GM19467 (cell line): Measurements from ENCODE around the gene MORC4.

ENCODE experiments used
- ATAC-seq: cut with Tn5 transposase; IDR thresholded peaks from one replicate; pipeline ENCODE4 v1.9.1; 2021; ENCODE audit warnings: mild to moderate bottlenecking, moderate library complexity; ENCODE audit not compliant: unreplicated experiment

Gene MORC4

DNA sequence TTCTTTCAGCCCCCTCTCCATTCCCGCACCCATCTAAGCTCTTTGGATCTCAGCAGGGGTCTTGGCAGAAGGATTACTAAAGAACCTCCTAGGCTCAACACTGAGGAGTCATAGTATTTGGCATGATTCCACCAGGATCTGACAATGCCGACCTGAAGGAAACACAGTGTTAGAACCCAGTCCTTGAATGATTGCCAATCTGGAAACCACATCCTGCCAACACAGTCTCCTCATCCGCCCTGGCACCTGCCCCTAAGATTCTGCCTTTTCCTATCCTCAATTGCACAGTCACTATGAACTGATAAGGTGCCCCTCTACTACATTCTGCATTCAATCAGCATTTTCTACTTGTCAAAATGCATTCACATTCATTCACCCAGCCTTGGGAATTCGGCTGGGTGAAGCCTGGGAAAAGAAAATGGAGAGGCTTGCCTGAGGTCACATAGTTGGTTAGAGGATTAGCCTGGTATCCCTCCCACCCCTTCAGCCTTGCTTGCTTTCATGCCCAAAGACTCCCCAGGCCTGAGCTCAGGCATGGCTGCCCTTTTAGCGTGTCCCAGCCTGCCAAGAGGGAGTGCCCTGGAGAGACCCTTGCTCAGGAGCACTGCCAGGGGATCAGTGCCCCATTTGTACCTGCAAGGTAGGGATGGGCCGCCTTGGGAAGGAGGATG lies 82.0 kb downstream of the MORC4 start:
- no peak for ATAC-seq

DNA sequence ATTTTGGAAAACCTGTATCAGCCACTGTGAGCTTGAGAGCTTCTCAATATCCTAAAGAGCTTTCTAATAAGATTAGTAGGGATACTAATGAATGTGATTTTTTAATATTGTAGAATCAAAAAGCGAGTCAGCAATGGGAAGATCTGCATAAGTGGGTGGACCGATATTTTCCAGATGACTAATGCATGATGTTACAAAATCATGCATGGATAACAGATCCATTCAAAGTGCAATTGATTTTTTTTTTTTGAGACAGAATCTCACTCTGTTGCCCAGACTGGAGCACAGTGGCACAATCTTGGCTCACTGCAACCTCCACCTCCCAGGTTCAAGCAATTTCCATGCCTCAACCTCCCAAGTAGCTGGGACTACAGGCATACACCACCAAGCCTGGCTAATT lies 87.1 kb downstream of the MORC4 start:
- ATAC-seq = no peak

DNA sequence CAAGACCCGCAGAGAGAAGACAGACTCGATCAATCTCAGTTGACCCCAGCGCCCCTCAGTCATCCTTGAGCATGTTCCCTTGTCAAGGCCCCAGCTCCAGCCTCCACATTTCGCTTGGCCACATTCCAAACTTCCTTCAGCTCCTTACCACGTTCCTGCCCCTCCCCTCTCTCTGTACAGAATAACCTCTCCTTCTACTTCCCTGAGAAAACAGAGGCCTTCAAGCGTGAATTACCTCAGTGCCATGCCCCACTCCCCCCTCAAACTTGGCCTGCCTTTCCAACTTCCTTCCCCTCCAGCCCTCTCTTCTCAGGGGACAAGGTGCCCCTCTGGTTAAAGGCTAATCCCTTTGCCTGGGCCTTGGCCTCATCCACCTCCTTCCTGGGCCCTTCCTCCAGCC lies 93.7 kb downstream of the MORC4 start:
- ATAC-seq = no peak

DNA sequence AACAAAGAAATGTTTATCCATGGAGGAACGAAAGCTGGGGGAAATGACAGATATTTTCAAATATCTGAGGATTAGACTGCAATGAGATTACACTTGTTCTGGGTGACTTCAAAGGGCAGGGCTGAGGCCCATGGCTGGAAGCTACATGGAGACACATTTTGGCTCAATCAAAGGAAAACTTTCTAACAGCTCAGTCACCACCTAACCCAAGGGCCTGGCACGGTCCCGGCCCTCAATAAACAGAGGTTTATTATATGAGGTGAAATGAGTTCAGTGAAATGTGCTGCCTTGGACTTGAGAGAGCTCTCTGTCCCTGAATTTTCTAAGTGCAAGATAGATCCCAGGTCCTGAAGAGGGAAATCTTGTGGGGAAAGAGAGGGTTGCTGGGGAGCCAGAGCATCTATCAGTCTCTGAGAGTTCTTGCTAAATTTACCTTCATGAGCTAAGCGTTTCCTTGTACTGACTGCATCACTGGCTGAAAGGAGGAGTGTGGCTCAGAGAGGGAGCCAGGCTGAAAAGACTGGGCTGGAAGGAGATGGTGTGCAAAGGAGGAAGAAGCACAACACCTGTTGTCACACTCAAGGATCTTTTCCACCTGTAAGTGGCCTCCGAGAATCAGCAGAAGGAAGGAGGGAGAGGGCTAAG lies 94.8 kb downstream of the MORC4 start:
- no peak for ATAC-seq

DNA sequence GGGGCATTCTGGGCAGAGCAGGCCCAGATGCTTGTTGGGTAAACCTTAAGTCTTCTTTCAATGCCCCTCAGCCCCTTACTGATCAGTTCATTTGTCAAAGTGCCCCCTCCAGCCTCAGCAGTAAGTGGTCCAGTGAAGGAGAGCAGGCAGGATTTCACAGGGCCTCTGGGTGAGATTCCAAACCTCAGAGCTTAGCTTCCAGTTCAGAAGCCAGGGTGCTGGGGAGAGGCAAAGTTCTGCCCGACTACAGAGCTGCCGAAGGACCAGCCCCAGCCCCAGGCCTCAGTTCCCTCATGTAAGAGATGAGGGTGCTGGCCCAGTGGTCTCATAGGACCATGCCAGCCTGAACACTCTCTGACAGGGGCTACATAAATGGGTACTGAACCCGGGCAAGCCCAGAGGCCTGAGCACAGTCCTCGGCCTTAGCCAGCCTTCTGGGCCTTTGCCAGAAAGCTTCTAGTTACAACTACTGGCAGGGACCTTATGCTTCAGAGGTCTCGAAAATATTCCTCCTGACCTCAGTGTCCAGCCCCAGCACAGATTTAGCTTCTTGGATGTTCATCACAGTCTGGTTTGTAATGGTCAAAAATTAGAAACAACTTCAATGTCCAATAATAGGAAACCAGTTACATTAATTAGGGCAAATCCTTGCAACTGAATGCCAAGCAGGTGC lies 96.0 kb downstream of the MORC4 start:
- ATAC-seq = no peak

DNA sequence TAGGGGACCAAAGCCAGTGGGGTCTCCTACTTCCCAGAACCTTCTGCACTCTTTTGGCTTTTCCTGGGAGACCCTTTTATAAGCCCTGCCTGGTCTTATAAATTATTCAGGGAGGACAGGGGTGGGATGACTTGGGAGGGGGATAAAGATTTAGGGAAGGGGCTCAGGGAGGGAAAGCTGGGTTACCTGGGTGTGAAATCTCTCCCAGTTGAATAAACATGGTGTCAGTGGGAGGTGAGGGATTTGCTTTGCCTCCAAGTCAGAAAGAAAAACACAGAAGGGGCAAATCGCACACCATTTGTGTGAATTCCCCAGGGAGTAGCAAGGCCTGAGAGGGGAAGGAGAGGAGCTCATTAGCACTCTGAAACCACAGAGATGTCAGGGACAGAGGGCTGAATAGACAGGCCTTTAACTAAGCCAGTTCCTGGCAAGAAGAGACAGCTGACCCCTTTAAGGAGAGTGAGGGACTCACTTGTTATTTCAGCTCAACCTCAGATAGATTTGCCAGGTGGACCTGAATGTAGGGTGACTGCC lies 96.7 kb downstream of the MORC4 start, which contains the start of gene RIPPLY1:
Gene RIPPLY1 (minus strand): TSS at position 51 of the 534 bp plus-strand sequence. CDS start 54 bp downstream, outside the sequence.
- no peak for ATAC-seq

DNA sequence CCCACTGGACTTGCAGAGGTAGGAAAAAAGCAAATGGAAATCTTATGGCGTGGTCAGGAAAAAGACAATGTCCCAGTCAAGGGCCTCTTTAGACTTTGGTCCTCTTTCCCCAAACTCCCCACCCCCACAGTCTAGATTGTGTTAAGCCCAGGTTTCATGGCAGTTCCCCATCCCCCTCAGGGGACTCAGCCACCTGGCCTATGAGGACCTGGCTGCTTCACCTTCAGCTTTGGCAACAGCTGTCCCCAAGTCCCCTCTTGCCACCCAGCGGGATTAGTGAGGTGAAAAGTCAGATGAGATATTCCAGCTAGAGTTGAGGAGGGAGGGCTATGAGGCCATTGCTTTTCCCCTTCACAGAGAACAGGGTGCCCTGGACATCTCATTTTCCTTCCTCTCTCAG lies 97.3 kb downstream of the MORC4 start:
- ATAC-seq = no peak

DNA sequence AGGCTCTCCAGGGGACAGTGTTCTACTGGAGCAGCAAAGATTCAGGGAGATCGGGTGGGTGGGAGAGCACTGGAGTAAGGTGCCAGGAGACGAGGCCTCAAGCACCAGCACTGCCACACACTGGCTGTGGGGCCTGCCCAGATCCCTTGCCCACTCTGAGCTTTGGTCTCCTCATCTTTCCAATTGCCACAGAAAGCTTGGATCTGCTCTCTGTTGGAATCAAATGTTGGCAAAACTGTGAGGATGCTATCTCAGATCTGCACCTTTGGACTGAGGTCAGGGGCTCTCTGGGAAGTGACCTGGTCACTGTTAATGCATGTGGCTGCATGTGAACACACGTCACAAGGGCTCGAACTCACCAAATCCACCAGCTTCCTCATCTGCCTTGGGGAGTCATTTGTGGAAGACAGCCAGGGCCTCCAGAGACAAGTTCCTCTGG lies 98.2 kb downstream of the MORC4 start:
- ATAC-seq = no peak

DNA sequence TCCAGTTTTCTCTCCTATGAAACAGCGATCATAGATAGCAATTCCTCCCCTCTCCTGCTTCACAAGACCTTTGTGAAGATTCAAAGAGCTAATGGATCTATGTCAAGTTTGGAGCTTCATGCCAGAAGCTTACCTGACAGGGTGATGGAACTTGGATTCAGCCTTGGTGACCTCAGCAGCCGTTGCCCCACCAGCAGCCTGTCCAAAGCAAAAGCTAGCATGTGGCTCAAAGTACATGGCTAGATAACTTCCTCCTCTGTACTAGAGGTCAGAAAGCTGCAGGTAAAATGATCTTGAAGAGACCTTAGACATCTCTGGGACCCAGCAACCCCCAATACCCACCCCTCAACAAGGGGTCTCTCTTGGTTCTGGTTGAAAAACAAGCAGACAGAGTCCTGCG lies 98.7 kb downstream of the MORC4 start:
- ATAC-seq = no peak

DNA sequence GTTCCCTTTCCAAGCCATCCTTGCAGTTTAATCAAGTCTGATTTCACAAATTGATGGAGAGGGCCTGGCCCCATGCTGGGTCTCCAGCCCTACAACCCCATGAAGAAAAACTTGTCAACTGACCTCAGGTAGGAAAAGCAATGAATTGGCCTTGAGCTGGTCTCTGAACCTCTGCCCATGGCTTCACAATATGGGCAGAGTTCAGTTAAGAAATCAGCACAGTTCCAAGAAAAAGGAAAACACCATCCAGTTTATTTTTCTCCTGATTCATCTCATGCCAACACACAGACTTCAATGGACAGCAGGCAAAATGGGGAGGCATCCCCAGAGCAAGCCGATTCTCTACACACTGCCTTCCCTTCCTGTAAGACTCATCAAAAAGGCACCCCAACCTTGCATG lies 100.2 kb downstream of the MORC4 start:
- ATAC-seq = no peak

DNA sequence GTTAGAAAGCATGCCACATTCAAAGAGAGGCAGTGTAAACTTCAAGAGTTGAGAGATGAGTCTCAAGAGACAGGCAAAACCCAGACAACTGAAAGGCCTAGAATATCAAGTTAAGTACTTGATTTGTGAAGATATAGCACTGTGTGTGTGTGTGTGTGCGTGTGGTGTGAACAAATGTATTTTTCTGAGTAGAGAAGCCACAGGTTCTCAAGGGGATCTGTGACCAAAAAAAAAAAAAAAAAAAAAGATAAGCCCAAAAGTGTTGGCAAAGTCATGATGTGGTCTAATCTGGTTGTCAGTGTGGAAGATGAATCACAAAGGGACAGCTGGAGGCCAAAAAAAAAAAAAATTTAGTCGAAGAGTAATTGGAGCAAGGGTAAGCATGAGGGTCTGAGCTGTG lies 100.7 kb downstream of the MORC4 start:
- ATAC-seq = no peak

DNA sequence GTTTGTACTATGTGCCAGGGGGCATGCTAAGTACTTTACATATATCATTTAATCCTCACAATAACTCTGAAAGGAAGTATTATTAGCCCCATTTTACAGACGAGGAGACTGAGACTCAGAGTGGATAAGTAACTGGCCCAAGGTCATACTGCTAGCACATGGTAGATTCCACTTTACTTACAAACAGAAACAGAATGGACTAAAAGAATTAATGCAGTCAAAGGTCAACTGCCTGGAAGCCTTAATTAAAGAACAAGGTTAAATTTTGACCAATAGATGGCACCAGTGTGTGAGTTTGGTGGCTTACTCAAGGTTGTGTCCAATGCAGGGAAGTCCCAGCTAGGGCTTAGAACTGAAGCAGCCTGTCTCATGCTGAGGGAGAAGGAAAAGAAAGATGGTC lies 101.5 kb downstream of the MORC4 start:
- peak; percentile 51 for ATAC-seq

DNA sequence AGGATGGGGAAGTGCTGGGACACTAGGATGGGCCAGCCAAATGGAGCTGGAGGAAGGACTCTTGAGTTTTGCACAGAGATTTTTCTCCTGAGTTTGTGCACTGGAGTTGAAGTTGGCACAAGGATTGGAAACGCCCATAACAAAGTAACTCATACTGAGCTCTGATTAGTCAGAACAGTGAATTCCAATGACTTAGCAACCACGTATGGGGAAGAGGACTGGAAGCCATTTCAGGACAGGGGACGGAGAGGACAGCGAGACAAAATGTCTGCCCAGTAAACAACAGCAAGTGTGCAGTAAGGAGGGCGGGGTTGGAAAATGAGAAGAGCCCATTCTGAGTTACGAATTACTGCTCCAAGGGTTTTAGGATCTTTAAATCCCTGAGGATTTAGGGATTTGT lies 102.8 kb downstream of the MORC4 start:
- no peak for ATAC-seq

DNA sequence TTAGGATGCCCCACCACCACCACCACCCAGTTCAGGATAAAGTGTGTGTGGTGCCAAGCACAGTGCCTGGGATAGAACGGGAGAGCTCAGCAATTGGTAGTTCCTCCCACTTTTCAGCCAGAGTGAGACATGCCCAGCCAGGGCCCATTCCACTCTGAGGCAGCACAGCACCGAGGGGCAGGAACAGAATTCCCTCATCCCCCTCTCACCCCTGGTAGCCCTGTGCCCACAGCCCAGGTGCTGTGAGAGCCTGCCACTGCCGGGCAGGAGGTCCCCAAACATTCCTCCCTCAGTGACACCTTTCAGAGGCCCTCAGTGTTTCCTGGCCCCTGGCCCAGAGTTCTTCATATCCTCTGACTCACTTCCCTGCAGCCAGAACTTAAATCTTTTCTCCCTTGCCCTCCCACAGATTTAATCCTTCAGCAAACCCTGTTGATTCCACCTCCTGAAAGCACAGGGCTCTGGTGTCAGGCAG lies 105.0 kb downstream of the MORC4 start:
- no peak for ATAC-seq

DNA sequence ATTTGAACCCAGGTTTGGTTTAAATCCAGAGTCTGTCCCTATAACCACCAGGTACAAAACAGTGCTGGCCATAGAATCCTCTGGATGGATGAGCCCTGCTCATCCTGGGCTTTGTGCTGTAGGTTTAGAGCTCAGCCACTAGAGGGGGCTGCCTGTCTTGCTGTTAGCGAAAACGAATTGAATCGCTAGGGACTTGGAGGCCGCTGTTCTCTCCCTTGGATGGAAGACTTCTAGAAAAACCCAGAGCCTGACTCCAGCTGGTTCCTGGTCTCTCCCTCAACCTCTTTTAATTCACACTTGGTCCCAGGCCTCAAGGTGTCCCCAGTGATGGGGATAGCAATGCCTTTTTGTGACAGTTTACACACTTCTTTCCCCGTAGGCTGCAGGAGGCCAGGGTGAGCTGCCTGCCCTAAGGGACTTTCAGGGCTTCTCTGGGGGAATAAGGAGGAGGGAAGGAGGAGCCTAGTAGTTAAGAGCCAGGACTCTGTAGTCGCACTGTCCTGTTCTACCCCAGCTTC lies 105.6 kb downstream of the MORC4 start:
- peak; percentile 73 for ATAC-seq

DNA sequence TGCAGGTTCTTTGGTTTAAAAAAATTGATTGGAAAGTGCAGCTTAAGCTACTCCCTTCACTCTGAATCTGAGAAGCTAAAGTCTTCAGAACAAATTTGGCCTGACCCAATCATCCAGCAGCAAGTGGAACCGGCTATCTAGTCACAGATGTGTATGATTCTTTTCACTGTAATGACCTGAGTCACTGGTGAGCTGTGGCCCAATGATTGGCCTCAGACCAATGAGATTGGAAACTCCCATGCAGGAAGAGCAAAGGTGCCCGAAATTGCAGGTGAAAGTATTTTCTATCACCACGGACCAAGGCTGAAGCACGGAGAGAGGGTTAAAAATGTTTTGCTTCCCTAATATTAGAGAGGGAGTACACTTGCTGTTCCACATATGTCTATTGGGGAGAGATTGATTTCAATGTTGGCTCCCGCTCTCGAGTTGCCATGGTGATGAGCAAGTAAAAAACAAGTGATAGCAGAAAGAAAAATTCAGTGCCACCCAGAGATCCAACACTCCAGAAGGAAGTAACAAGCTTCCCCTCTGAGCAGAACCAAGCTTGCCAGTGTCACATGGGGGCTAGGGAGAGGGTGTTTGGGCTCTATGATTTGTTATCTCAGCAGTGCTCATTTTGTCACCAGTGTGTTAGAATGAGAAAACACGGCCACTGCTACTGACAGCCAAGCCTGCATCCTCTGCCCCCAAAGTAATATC lies 108.1 kb downstream of the MORC4 start:
- ATAC-seq = no peak
